H9 (cell line): ENCODE results near the gene OR4D1. TPM values are rescaled to one million over a fixed set of nuclear protein-coding genes. Genes with fewer than 3 reads are reported as not detected.

ENCODE experiments used
- DNase-seq: peaks from one replicate; pipeline ENCODE4 v3.0.0-alpha.2; 2017
- H2AFZ ChIP-seq: one replicate; pipeline ENCODE4 v1.6.1; 2013; ENCODE audit warnings: mild to moderate bottlenecking, low read length, control low read depth, moderate library complexity
- H2AK5ac ChIP-seq: 2 replicates; pipeline ENCODE4 v1.6.1; 2013; ENCODE audit warnings: low read length, control low read depth, mixed read lengths; ENCODE audit not compliant: insufficient read length
- H2BK120ac ChIP-seq: one replicate; pipeline ENCODE4 v1.6.1; 2013; ENCODE audit warnings: low read depth, mild to moderate bottlenecking, low read length, control low read depth, inconsistent platforms; ENCODE audit not compliant: poor library complexity, severe bottlenecking
- H2BK12ac ChIP-seq: 2 replicates; pipeline ENCODE4 v1.6.1; 2013; ENCODE audit warnings: low read length, control low read depth, mixed read lengths, low read depth; ENCODE audit not compliant: insufficient read length
- H2BK15ac ChIP-seq: 2 replicates; pipeline ENCODE4 v1.6.1; 2013; ENCODE audit warnings: low read depth, low read length, control low read depth
- H2BK20ac ChIP-seq: one replicate; pipeline ENCODE4 v1.6.1; 2013; ENCODE audit warnings: low read depth, mild to moderate bottlenecking, low read length, control low read depth, inconsistent platforms; ENCODE audit not compliant: poor library complexity, severe bottlenecking
- H2BK5ac ChIP-seq: 2 replicates; pipeline ENCODE4 v1.6.1; 2013; ENCODE audit warnings: low read length, control low read depth, mixed read lengths; ENCODE audit not compliant: insufficient read length
- H3K14ac ChIP-seq: 2 replicates; pipeline ENCODE4 v1.6.1; 2013; ENCODE audit warnings: low read length, control low read depth; ENCODE audit not compliant: insufficient read depth
- H3K18ac ChIP-seq: 2 replicates; pipeline ENCODE4 v1.6.1; 2013; ENCODE audit warnings: low read depth, mild to moderate bottlenecking, mixed read lengths, low read length, control low read depth; ENCODE audit not compliant: insufficient read length
- H3K23ac ChIP-seq: 2 replicates; pipeline ENCODE4 v1.6.1; 2013; ENCODE audit warnings: low read length, control low read depth, mixed read lengths, low read depth; ENCODE audit not compliant: insufficient read length
- H3K23me2 ChIP-seq: 2 replicates; pipeline ENCODE4 v1.6.1; 2013; ENCODE audit warnings: low read depth, mild to moderate bottlenecking, mixed read lengths, low read length, control low read depth; ENCODE audit not compliant: insufficient read length, poor library complexity, severe bottlenecking
- H3K27ac ChIP-seq: 2 replicates; pipeline ENCODE4 v1.5.1; 2013; ENCODE audit warnings: low read length, control low read depth, mixed read lengths, low read depth; ENCODE audit not compliant: insufficient read length
- H3K27me3 ChIP-seq: 2 replicates; pipeline ENCODE4 v1.6.1; 2013; ENCODE audit warnings: low read length, control low read depth, inconsistent platforms; ENCODE audit not compliant: insufficient read depth
- H3K4ac ChIP-seq: 2 replicates; pipeline ENCODE4 v1.6.1; 2013; ENCODE audit warnings: low read depth, mild to moderate bottlenecking, control low read depth, inconsistent platforms, low read length, moderate library complexity
- H3K4me1 ChIP-seq: 2 replicates; pipeline ENCODE4 v1.6.1; 2013; ENCODE audit warnings: low read length, control low read depth, inconsistent platforms; ENCODE audit not compliant: insufficient read depth
- H3K4me2 ChIP-seq: 2 replicates; pipeline ENCODE4 v1.6.1; 2013; ENCODE audit warnings: low read length, control low read depth, mixed read lengths; ENCODE audit not compliant: insufficient read length, insufficient read depth
- H3K56ac ChIP-seq: 2 replicates; pipeline ENCODE4 v1.6.1; 2013; ENCODE audit warnings: low read depth, mild to moderate bottlenecking, mixed read lengths, low read length, control low read depth; ENCODE audit not compliant: insufficient read length
- H3K79me1 ChIP-seq: 2 replicates; pipeline ENCODE4 v1.6.1; 2013; ENCODE audit warnings: low read depth, mild to moderate bottlenecking, moderate library complexity, low read length, control low read depth, inconsistent platforms; ENCODE audit not compliant: insufficient read depth, poor library complexity, severe bottlenecking
- H3K79me2 ChIP-seq: 2 replicates; pipeline ENCODE4 v1.6.1; 2013; ENCODE audit warnings: low read length, control low read depth, inconsistent platforms; ENCODE audit not compliant: insufficient read depth
- H3K9ac ChIP-seq: 2 replicates; pipeline ENCODE4 v1.6.1; 2013; ENCODE audit warnings: low read length, control low read depth, mixed read lengths; ENCODE audit not compliant: insufficient read length; ENCODE audit errors: extremely low read depth
- H3K9me3 ChIP-seq: one replicate; pipeline ENCODE4 v1.6.1; 2013; ENCODE audit warnings: low read depth, low read length, inconsistent platforms; ENCODE audit not compliant: control insufficient read depth
- H3T11ph ChIP-seq: one replicate; pipeline ENCODE4 v1.6.1; 2013; ENCODE audit warnings: mild to moderate bottlenecking, low read length, control low read depth, inconsistent platforms
- H4K20me1 ChIP-seq: one replicate; pipeline ENCODE4 v1.6.1; 2013; ENCODE audit not compliant: control insufficient read depth, insufficient read length, insufficient read depth
- H4K5ac ChIP-seq: 2 replicates; pipeline ENCODE4 v1.6.1; 2013; ENCODE audit warnings: low read depth, mild to moderate bottlenecking, mixed read lengths, low read length, control low read depth; ENCODE audit not compliant: insufficient read length
- H4K8ac ChIP-seq: replicated peaks from 2 replicates; pipeline ENCODE4 v1.6.1; 2013; ENCODE audit warnings: low read length, control low read depth, mixed read lengths, low read depth; ENCODE audit not compliant: insufficient read length
- H4K91ac ChIP-seq: 2 replicates; pipeline ENCODE4 v1.6.1; 2013; ENCODE audit warnings: low read depth, mild to moderate bottlenecking, moderate library complexity, mixed read lengths, low read length, control low read depth; ENCODE audit not compliant: insufficient read length
- H3K27ac Mint-ChIP-seq, 3 experiments: 2 replicates in 2 of 3; 3 replicates in 1 of 3; pipeline ENCODE4 v1.8.0; 2020 to 2021; ENCODE audit warnings: mixed read lengths in 3 of 3, mild to moderate bottlenecking in 1 of 3, moderate library complexity in 1 of 3
- H3K27me3 Mint-ChIP-seq: 2 replicates; pipeline ENCODE4 v1.8.0; 2021; ENCODE audit warnings: low read depth, mild to moderate bottlenecking, moderate library complexity, mixed read lengths
- H3K36me3 Mint-ChIP-seq, 3 experiments: 2 replicates in 2 of 3; 3 replicates in 1 of 3; pipeline ENCODE4 v1.8.0; 2020 to 2021; ENCODE audit warnings: low read depth in 3 of 3, mixed read lengths in 3 of 3; ENCODE audit not compliant: insufficient read depth in 1 of 3
- H3K4me1 Mint-ChIP-seq, 2 experiments: 2 replicates each; pipeline ENCODE4 v1.8.0; 2020; ENCODE audit warnings: mixed read lengths in 2 of 2
- H3K4me3 Mint-ChIP-seq, 2 experiments: 2 replicates in 1 of 2; 3 replicates in 1 of 2; pipeline ENCODE4 v1.8.0; 2020 to 2021; ENCODE audit warnings: mild to moderate bottlenecking in 2 of 2, mixed read lengths in 2 of 2, moderate library complexity in 1 of 2
- H3K9me3 Mint-ChIP-seq, 2 experiments: 2 replicates in 1 of 2; 3 replicates in 1 of 2; pipeline ENCODE4 v1.8.0; 2020; ENCODE audit warnings: mild to moderate bottlenecking in 2 of 2, mixed read lengths in 2 of 2, moderate library complexity in 1 of 2
- WGBS: extraction: QIAGEN DNeasy Blood & Tissue Kit; methylation state at CpG from one replicate; pipeline ENCODE4 v1.1.7; 2013; ENCODE audit warnings: missing lambda C conversion rate, low lambda C conversion rate, mixed read lengths; ENCODE audit not compliant: insufficient read length; ENCODE audit errors: extremely low coverage; 5-methylcytosine and 5-hydroxymethylcytosine counted together
- long read RNA-seq: library from polyadenylated mRNA; unstranded; transcript quantifications from one replicate; pipeline ENCODE4 v2.0.0, GENCODE V29; 2020
- total RNA-seq: library from RNA; stranded (reverse); gene quantifications from 2 replicates; pipeline ENCODE4 v1.2.1, GENCODE V29; 2021
- TF ChIP-seq, protein P1 (sequence below): fragments of 200-600 bp; sonication (generic); conservative IDR thresholded peaks from 3 replicates; pipeline ENCODE4 v1.8.0; 2021; ENCODE audit warnings: antibody characterized with exemption, mild to moderate bottlenecking

Gene OR4D1
- 0.11 and 0.15 TPM in 2 replicates for total RNA-seq
- long read RNA-seq: 0 reads

DNA sequence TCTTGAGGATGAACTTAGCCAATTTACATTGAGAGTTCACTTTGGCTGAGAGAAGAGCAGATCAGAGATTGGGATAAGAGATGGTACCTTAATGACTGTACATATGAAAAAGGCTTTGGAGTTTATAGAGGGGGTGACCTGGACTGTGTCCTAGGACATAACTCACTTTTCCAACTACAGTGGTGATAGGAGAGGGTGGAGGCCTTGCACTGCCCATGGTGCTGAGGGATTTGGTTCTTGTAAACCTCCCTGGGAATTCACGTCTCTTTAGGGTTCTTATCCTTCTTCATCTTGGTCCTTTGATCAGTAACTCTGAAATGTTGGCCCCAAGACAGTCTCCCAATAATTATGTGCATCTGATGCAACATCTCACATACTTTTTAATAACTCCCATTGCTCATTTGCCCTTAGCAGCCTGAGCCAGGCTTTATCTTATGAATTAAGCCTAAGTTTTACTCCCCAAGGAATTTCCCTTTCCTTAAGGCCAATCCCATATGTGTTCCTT is at the start of gene OR4D1:
Gene OR4D1 (plus strand): TSS at position 455 of the 505 bp plus-strand sequence. CDS start 6,770 bp downstream, outside the sequence.
- DNase-seq: no peak
- TF ChIP-seq, protein P1, sequence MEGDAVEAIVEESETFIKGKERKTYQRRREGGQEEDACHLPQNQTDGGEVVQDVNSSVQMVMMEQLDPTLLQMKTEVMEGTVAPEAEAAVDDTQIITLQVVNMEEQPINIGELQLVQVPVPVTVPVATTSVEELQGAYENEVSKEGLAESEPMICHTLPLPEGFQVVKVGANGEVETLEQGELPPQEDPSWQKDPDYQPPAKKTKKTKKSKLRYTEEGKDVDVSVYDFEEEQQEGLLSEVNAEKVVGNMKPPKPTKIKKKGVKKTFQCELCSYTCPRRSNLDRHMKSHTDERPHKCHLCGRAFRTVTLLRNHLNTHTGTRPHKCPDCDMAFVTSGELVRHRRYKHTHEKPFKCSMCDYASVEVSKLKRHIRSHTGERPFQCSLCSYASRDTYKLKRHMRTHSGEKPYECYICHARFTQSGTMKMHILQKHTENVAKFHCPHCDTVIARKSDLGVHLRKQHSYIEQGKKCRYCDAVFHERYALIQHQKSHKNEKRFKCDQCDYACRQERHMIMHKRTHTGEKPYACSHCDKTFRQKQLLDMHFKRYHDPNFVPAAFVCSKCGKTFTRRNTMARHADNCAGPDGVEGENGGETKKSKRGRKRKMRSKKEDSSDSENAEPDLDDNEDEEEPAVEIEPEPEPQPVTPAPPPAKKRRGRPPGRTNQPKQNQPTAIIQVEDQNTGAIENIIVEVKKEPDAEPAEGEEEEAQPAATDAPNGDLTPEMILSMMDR: no peak
- H3T11ph ChIP-seq: no peak within 1 kb of the TSS
- no peak within 1 kb of the TSS for H3K56ac ChIP-seq
- peaks cover 3 to 7% of the 10 kb centered on the region in 2 experiments for H3K4me1 Mint-ChIP-seq
- no peaks in the 10 kb centered on the region for H3K23me2 ChIP-seq
- H4K5ac ChIP-seq: no peak within 1 kb of the TSS
- H3K27ac Mint-ChIP-seq: no peak within 1 kb of the TSS
- no peaks in the 10 kb centered on the region for H3K79me2 ChIP-seq
- H2AFZ ChIP-seq: no peak within 1 kb of the TSS
- H4K8ac ChIP-seq: no peak within 1 kb of the TSS
- H3K4me1 ChIP-seq: peaks cover 3% of the 10 kb centered on the region; the same call in 1 of the 2 replicates
- H3K23ac ChIP-seq: no peak within 1 kb of the TSS
- H3K4me3 Mint-ChIP-seq: no peak within 1 kb of the TSS
- peaks cover 16 to 19% of the 10 kb centered on the region in 2 experiments for H3K9me3 Mint-ChIP-seq
- no peak within 1 kb of the TSS for H3K18ac ChIP-seq
- H3K27ac ChIP-seq: no peak within 1 kb of the TSS
- WGBS: no CpG with 5 or more reads among the region's 1 CpG
- no peak within 1 kb of the TSS for H3K4ac ChIP-seq
- H3K14ac ChIP-seq: no peak within 1 kb of the TSS
- H3K36me3 Mint-ChIP-seq: peaks cover 2 to 15% (median 5%) of the 10 kb centered on the region in 3 experiments; a peak in 5 of 7 replicates
- no peak within 1 kb of the TSS for H2BK120ac ChIP-seq
- H2BK5ac ChIP-seq: no peak within 1 kb of the TSS
- H3K9ac ChIP-seq: no peak within 1 kb of the TSS
- no peak within 1 kb of the TSS for H4K91ac ChIP-seq
- no peak within 1 kb of the TSS for H3K4me2 ChIP-seq
- H3K27me3 Mint-ChIP-seq: peaks cover 60% of the 10 kb centered on the region
- H4K20me1 ChIP-seq: no peaks in the 10 kb centered on the region
- H3K9me3 ChIP-seq: no peaks in the 10 kb centered on the region
- H3K27me3 ChIP-seq: no peaks in the 10 kb centered on the region
- no peak within 1 kb of the TSS for H2AK5ac ChIP-seq
- no peak within 1 kb of the TSS for H2BK20ac ChIP-seq
- H2BK12ac ChIP-seq: no peak within 1 kb of the TSS
- no peak within 1 kb of the TSS for H2BK15ac ChIP-seq
- no peaks in the 10 kb centered on the region for H3K79me1 ChIP-seq
